HG02798 (cell line): ENCODE measurements around the gene GATM.

Experiments used
- ATAC-seq: cut with Tn5 transposase; IDR thresholded peaks from one replicate; pipeline ENCODE4 v1.9.1; 2021; ENCODE audit warnings: mild to moderate bottlenecking; ENCODE audit not compliant: unreplicated experiment, poor library complexity

Gene GATM, protein sequence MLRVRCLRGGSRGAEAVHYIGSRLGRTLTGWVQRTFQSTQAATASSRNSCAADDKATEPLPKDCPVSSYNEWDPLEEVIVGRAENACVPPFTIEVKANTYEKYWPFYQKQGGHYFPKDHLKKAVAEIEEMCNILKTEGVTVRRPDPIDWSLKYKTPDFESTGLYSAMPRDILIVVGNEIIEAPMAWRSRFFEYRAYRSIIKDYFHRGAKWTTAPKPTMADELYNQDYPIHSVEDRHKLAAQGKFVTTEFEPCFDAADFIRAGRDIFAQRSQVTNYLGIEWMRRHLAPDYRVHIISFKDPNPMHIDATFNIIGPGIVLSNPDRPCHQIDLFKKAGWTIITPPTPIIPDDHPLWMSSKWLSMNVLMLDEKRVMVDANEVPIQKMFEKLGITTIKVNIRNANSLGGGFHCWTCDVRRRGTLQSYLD

DNA sequence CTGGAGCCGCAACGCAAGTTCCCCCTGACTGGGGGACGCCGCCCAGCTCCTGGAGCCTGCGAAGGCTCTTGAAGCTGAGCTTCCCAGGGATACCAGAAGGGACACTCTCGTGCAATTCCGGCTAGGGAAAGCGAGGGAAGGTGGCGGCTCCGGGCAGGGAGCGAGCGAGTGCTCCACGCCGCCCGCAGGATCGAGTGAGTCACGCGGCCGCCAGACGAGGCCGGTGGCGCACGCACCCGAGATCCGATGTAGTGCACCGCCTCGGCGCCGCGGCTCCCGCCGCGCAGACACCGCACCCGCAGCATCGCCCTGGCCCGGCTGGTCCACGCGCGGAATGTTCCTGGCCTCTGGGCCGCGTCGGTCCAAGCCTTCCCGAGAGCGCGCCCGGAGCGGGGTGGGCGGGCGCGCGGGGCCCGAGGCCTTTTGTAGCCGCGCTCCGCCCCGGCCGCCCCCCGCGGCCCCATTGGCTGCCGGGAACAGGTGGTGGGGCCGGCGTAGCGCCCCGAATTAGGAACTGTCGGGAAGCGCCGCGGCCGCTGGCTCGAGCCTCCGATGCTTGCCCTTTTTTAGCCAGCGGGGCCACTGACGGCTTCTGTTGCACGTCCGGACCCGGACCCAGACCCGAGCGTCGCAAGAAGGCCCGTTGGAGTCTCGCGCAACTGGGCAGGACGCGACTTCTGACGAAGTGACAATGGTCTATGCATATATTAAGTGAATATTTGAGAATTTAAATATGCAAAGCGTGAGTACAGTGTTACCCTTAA, at the start of gene GATM:
Gene GATM, minus strand, starts transcription at position 396 of the 764 bp plus-strand sequence. Its CDS starts 91 bp downstream, at position 305.
- ATAC-seq: peak; percentile 89

DNA sequence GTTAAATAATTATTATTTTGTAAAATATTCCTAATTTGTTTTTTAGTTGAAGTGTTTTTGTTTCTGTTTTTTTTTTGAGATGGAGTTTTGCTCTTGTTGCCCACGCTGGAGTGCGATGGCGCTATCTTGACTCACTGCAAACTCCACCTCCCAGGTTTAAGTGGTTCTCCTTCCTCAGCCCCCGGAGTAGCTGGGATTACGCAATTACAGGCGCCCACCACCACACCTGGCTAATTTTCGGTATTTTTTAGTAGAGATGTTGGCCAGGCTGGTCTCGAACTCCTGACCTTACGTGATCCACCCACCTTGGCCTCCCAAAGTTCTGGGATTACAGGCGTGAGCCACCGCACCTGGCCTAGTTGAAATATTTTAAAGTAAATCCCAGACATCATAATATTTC, 48.7 kb upstream of the GATM start:
- no peak for ATAC-seq

DNA sequence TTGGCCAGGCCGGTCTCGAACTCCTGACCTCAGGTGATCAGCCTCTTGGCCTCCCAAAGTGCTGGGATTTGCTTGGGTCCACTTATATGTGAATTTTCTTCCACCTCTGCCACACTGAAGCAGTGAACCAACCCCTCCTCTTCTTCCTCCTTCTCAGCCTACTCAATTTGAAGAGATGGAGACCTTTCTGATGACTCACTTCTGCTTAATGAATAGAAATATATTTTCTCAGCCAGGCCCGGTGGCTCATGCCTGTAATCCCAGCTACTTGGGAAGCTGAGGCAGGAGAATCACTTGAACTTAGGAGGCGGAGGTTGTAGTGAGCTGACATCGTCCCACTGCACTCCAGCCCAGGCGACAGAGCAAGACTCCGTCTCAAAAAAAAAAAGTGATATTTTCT, 46.8 kb upstream of the GATM start:
- no peak for ATAC-seq

DNA sequence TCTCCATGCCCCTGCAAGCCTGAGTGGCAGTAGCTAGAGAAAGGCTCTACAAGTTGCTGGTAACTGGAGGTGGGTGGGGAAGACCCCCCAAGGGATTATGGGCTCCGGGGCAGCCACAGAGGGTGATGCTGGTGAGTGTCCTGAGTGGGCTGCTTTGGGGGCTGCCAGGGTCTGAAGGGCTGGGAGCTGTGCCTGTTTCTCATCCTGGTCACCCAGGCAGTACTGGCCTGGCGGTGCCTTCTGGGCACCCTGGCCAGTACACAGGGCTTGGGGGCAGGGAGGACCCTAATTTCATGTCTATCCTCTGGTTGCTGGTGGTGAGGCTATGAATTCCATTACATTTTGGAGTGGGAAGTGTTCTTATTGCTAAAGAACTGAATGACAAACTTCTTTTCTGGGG, 46.1 kb upstream of the GATM start:
- ATAC-seq: no peak

DNA sequence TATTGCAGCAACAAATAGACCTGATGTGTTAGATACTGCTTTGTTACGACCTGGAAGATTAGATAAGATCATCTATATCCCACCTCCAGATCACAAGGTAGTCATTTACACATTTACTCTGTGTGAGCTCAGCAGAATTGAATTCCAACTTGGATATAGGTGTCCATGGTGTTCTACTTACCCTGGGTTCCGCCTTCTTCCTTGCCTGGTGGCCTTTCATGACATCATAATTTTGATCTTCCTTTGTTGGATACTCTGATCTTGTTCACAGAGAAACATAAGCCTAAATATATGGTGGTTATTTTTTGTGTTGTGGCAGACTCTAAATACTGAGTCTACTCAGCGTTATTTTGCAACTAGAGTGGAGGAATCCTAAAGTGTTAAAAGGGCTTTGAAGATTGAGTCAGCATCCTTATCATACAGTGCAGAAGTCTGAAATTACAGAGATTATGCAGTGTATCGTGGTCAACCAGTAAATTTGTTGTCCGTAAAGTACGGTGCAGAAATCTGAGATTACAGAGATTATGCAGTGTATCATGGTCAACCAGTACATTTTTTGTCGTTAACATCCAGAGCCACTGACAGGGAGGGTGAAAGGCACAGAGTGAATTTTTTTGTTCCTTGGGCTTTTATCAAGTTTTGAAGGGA, 39.1 kb upstream of the GATM start:
- ATAC-seq: no peak

DNA sequence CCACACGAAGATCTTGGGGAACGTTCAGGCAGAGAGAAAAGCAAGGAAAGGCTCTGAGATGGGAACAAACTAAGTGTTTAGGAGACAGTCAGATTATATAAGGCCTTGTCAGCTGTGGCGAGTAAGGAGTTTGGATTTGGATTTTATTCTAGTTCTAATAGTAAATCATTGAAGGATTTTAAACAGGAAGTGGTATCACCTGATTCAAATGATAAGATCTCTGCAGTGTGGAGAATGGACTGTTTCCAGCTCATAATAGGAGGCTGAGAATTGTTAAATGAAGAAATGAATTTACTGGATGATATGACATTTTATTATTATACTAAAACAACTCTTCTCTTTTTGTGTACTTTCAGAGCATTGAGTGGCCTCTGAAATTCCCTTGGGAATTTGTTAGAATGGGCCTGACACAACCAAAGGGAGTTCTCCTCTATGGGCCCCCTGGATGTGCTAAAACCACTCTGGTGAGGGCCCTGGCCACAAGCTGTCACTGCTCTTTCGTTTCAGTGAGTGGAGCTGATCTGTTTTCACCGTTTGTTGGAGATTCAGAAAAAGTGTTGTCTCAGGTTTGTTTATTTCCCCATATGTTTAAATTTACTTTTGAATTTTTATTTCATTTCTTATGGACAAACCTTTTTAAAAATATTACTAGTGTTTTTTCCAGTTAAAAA, 36.0 kb upstream of the GATM start:
- no peak for ATAC-seq

DNA sequence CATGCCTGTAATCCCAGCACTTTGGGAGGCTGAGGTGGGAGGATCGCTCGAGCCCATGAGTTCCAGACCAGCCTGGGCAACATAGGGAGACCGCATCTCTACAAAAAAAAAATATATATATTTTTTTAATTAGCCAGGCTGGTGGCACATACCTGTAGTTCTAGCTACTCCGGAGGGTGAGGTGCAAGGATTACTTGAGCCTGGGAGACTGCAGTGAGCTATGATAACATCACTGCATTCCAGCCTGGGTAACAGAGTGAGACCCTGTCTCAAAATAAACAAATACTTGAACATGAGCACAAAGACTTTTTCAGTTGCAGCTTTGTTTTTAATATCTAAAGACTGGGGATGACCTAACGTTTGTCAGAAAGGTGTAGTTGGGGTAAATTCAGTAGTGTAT, 31.3 kb upstream of the GATM start:
- no peak for ATAC-seq

DNA sequence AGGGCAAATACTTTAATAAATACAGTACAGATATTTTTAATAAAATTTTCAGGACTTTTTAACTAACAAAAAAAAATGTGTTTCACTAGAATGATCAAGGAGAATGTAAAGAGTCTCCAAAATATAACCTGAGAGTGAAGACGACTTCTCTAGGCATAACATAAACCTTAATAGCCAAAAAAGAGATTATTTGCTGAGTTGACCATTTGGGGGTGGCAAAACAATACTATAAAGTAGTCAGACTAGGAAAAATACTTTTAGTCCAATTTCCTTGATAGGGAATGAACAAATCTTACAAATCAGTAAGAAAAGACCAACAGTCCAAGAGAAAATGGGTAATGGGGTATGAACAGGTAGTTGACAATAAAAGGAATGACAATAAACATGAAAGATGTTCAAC, 29.4 kb upstream of the GATM start:
- no peak for ATAC-seq

DNA sequence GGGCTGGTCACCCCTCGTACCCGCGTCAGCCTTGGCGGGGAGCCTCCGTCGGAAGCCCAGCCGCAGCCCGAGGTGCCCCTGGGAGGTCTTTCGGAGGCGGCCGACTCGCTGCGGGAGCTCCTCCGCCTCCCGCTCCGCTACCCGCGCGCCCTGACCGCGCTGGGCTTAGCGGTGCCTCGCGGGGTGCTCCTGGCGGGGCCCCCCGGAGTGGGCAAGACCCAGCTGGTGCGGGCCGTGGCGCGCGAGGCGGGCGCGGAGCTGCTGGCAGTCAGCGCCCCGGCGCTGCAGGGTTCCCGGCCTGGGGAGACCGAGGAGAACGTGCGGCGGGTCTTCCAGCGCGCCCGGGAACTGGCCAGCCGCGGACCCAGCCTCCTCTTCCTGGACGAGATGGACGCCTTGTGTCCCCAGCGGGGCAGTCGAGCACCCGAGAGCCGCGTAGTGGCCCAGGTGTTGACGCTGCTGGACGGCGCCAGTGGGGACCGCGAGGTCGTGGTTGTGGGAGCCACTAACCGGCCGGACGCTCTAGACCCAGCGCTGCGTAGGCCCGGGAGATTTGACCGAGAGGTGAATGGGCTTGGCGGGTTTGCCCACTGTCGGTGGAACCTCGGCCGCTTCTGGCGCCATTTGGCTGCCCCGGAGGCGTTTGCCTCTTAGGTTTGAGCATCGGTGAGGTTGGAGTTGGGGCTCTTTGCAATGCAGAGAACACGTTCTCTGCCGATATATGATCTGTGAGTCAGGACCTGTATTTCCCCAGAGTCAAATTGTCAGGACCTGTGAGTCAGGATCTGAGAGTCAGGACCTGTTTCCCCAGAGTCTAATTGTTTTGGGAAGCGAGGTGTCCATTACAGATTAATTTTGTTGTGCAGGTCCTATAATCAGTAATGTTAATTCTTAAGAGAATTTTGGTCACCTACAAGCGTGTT, 24.9 kb upstream of the GATM start:
- ATAC-seq: peak; percentile 27

DNA sequence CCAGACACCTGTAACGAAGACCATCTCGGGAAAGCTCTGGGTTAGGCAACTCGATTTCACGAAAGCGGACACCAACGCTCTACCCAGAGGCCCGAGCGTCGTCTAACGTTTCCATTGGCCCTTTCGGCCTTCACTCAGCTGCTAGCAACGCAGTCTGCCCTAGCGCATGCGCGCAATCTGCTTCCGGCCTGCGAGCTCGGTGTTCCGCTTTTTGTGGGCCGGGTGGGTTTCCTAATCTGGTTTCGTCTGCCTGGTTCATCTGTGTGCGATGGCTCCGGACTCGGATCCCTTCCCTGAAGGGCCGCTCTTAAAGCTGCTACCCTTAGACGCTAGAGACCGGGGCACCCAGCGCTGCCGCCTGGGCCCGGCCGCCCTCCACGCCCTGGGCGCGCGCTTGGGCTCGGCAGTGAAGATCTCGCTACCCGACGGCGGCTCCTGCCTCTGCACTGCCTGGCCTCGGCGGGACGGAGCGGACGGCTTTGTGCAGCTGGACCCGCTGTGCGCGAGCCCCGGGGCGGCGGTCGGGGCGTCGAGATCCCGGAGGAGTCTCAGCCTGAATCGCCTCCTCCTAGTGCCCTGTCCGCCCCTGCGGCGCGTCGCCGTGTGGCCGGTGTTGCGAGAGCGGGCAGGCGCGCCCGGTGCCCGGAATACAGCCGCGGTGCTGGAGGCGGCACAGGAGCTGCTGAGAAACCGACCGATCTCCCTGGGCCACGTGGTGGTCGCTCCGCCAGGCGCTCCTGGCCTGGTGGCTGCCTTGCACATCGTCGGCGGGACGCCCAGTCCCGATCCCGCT, 24.0 kb upstream of the GATM start:
- peak; percentile 91 for ATAC-seq

DNA sequence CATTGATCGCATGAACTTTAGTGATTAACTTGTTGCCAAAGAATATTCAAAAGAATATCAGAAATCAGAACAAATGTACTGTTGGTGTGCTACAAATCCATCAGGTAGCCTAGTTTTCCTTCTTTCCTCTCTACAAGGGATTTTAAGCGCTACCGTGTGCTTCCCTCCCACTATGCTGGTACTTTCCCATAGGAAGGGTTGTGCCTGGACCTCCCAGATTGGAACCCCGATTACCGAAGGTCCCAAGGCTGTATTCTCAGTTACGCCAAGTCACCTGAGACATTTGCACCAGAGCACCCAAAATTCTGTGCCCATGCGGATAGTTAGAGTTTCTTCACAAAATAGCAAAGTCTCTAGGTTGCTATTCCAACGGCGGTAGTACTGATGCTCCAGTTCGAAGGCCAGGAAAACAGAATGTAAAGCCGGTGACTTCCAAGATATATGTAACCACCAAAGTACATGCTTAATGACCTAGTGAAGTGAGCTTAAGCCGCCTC, 23.4 kb upstream of the GATM start:
- no peak for ATAC-seq

DNA sequence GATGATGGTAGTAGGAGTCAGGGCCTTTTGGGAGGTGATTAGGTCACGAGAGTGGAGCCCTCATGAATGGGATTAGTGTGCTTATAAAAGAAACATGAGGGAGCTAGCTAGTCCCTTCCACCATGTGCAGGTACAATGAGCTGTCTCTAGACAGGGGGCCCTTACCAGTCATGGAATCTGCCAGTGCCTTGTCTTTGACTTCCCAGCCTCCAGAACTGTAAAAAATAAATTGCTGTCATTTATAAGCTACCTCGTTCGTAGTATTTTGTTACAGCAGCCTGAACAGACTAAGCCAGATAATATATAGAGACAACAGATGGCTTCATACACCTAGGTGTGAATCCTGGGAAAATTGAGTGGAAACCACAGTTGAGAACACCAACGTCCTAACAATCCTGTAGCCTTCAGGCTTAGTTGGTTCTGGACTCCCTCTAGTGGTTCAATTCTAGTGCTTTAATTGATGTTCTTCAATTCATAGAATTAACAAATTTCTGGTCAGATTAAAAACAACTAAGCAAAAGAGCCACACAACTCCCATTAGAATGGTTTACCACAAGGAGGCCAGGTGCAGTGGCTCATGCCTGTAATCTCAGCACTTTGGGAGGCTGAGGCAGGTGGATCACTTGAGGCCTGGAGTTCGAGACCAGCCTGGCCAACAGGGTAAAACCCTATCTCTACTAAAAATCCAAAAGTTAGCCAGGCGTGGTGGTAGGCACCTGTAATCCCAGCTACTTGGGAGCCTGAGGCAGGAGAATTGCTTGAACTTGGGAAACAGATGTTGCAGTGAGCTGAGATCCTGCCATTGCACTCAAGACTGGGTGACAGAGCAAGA, 21.3 kb upstream of the GATM start:
- no peak for ATAC-seq

DNA sequence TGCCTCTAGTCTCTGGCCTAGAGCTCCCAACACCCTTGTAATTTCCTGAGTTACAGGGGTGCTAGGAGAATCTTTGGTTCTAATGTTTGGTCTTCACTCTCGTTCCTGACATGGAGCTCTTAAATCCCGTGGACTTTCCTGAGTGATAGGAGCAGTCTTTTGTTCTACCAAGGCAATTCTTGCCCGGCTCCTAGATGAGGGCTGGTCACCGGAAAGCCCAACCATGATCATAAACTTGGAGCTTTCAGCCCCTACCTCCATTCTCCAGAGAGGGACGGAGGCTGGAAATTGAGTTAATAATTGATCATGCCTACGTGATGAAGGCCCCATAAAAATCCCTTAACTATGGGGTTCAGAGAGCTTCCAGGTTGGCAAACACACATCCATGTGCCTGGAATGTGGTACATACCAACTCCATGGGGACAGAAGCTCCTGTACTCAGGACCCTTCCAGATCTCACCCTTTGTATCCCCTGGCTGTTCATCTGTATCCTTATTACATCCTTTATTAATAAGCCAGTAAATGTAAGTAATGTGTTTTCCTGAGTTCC, 18.8 kb upstream of the GATM start:
- no peak for ATAC-seq

DNA sequence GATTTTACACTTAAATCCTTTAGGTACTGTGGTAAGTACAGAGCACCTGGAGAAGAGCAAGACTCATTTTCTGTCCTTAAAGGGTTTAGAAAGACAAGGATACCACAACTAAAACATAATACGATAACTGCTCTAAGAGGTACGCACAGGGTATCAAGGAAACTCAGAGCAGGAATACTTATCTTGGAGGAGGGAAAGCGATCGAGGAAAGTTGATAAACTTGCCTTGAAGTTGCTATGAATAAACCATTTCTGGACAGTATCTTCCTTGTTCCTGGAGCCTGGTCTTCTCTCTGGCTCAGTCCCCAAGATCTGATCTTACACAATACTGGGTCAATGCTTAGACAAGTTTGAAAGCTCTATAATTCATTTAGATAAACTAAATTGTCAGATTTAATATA, 17.6 kb upstream of the GATM start:
- no peak for ATAC-seq

DNA sequence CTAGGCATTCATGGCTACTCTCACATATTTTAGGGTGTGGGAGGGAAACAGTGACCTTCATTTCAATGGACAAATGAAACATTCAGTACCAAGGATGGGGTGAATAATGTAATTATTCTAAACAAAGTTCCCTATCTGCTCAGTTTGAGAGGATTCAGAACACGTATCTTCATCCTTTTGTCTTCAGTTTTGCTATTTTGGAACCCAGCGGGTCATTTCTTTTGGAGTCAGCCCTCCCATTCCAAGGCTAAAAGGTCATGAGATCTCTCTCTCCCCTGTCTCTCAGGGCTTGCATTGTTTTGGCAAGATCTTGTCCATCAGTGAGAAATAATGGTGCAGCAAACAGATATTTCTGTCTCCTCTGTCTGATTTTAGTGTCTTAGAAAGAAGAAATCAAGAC, 16.3 kb upstream of the GATM start:
- ATAC-seq: no peak

DNA sequence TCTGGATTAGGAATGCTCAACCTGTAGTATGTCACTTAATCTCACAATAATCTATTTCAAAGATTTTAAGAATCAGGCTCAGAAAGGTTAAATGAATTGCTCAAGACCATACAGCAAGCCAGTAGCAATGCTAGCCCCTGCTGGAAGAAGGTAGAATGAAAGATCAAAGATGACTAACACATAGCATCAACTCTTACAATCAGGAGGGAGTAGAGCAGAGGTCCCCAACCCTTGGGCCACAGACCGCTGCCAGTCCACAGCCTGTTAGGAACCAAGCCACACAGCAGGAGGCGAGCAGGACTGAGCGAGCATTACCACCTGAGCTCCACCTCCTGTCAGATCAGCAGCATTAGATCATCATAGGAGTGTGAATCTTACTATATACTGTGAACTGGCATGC, 15.5 kb upstream of the GATM start:
- ATAC-seq: no peak

DNA sequence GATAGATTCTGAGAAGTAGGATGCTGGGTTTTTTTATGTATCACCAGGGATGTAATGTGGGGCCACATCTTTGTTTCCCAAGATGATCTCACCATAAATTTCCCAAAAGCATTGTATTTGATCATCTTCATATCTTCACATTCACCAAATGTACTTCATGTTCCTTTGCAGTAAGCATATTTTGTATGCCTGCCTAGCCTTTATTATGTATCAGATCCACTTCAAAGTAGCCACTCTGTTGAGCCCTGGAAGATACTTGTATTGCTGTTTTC, 14.2 kb upstream of the GATM start:
- ATAC-seq: no peak
